PC-9 (cell line): ENCODE measurements around the gene KIAA0232. TPM values are rescaled to one million over a fixed set of nuclear protein-coding genes. Genes with fewer than 3 reads are reported as not detected.
"Not testable (repeated sequence)": the region's sequence is repeated elsewhere in the genome, so short reads cannot be mapped to it uniquely, and the experiment has no call there.

Experiments used
- BruUV-seq: library from RNA; stranded (reverse); fragments of 400-500 nt; replicated peaks from 2 replicates; lab custom pipeline; 2021; lab: Mats Ljungman, UMichigan
- CTCF ChIA-PET: fragments of 300-600 bp; sonication (Branson Sonifier 250); formaldehyde crosslinking; loops from one replicate; lab custom pipeline; 2022; ENCODE audit warnings: antibody characterized with exemption; lab: Charles Lee
- POLR2A ChIA-PET: fragments of 300-600 bp; sonication (Branson Sonifier 250); formaldehyde crosslinking; loops from one replicate; lab custom pipeline; 2022; ENCODE audit warnings: antibody characterized with exemption; ENCODE audit not compliant: unreplicated experiment; lab: Charles Lee
- DNase-seq, 2 experiments: peaks; one replicate each; pipeline versions ENCODE4 v3.0.0 to v3.0.0-alpha.2; 2015 to 2022; ENCODE audit warnings: mixed read lengths in 1 of 2
- H2AFZ ChIP-seq: fragments of 200-600 bp; sonication (generic); 2 replicates; pipeline ENCODE4 v1.8.1; 2017; ENCODE audit warnings: antibody characterized with exemption
- H3F3A ChIP-seq: fragments of 200-600 bp; sonication (generic); 2 replicates; pipeline ENCODE4 v1.8.1; 2017; ENCODE audit warnings: antibody characterized with exemption, mild to moderate bottlenecking, low read depth; ENCODE audit not compliant: insufficient read depth
- H3K27ac ChIP-seq: fragments of 200-600 bp; sonication (generic); 2 replicates; pipeline ENCODE4 v1.6.1; 2016; ENCODE audit warnings: mixed run types
- H3K27me3 ChIP-seq: fragments of 200-600 bp; sonication (generic); 2 replicates; pipeline ENCODE4 v1.6.1; 2016; ENCODE audit warnings: low read depth, mixed run types; ENCODE audit not compliant: insufficient read depth
- H3K36me3 ChIP-seq: fragments of 200-600 bp; sonication (generic); 2 replicates; pipeline ENCODE4 v1.6.1; 2016; ENCODE audit warnings: low read depth, mixed run types
- H3K4me1 ChIP-seq: fragments of 200-600 bp; sonication (generic); replicated peaks from 2 replicates; pipeline ENCODE4 v1.6.1; 2016; ENCODE audit warnings: mixed run types; ENCODE audit not compliant: insufficient read depth
- H3K4me2 ChIP-seq: fragments of 200-600 bp; sonication (generic); 2 replicates; pipeline ENCODE4 v1.6.1; 2017; ENCODE audit warnings: mixed run types
- H3K4me3 ChIP-seq: fragments of 200-600 bp; sonication (generic); 2 replicates; pipeline ENCODE4 v1.6.1; 2016; ENCODE audit warnings: mixed run types
- H3K79me2 ChIP-seq: fragments of 200-600 bp; sonication (generic); 2 replicates; pipeline ENCODE4 v1.6.1; 2017; ENCODE audit warnings: low read depth, mixed run types
- H3K9me2 ChIP-seq: fragments of 200-600 bp; sonication (generic); 2 replicates; pipeline ENCODE4 v1.8.1; 2017; ENCODE audit warnings: mild to moderate bottlenecking; ENCODE audit not compliant: insufficient read depth
- H3K9me3 ChIP-seq: fragments of 200-600 bp; sonication (generic); 2 replicates; pipeline ENCODE4 v1.8.1; 2016; ENCODE audit warnings: low read depth; ENCODE audit not compliant: insufficient read depth
- H4K20me1 ChIP-seq: fragments of 200-600 bp; sonication (generic); 2 replicates; pipeline ENCODE4 v1.8.1; 2017; ENCODE audit not compliant: insufficient read depth
- CTCF ChIP-seq: fragments of 200-600 bp; sonication (generic); conservative IDR thresholded peaks from 2 replicates; pipeline ENCODE4 v1.6.1; 2017; ENCODE audit warnings: mixed run types, antibody characterized with exemption, mild to moderate bottlenecking, moderate library complexity
- EZH2 ChIP-seq: fragments of 200-600 bp; sonication (generic); IDR thresholded peaks from 2 replicates; pipeline ENCODE4 v1.8.0; 2017; ENCODE audit warnings: antibody characterized with exemption, low read depth
- intact Hi-C: fragments of 100-400 bp; cut with micrococcal nuclease; formaldehyde crosslinking; loops from one replicate; pipeline ENCODE4 v1.10.0; 2022; ENCODE audit not compliant: unreplicated experiment
- total RNA-seq: library from RNA; stranded (reverse); gene quantifications from 2 replicates; pipeline ENCODE4 v1.2.3, GENCODE V29; 2021

The KIAA0232 gene
- total RNA-seq, 1 experiment from 2014 or later: 24.7 TPM

- TF ChIP-seq EZH2: no peak
- no peak for TF ChIP-seq CTCF
- intact Hi-C loops: no loop called here
- no peak overlapping the region for H3K4me2 ChIP-seq
- no TSS peak for BruUV-seq
- no peaks in the 10 kb centered on the region for H3K9me3 ChIP-seq
- H3K27ac ChIP-seq: no peak overlapping the region
- H2AFZ ChIP-seq: no peak overlapping the region
- ChIA-PET POLR2A (no interaction called here), CTCF (no interaction called here)
- peak; percentile 16 to 75 for DNase-seq
- H3K4me1 ChIP-seq: peaks cover 11% of the 10 kb centered on the region
- H3K4me3 ChIP-seq: no peak overlapping the region
- no peaks in the 10 kb centered on the region for H3K9me2 ChIP-seq
- H3K36me3 ChIP-seq: no peaks in the 10 kb centered on the region
- peaks cover 18% of the 10 kb centered on the region; the same call in 1 of the 2 replicates for H3F3A ChIP-seq
- H3K79me2 ChIP-seq: peaks cover 30% of the 10 kb centered on the region
- peaks cover 15% of the 10 kb centered on the region; the same call in 1 of the 2 replicates for H4K20me1 ChIP-seq
- H3K27me3 ChIP-seq: no peaks in the 10 kb centered on the region
Observed at GRCh38 chr4:6834867-6835266, 52.3 kb downstream of the KIAA0232 start.

- CTCF ChIA-PET: interaction anchor here (0.6 kb wide), 1 partner anchor 47 kb away, joined by 4 read pairs; no protein-coding TSS in a partner anchor
Observed at GRCh38 chr4:6835616-6836015, 53.1 kb downstream of the KIAA0232 start.

DNA sequence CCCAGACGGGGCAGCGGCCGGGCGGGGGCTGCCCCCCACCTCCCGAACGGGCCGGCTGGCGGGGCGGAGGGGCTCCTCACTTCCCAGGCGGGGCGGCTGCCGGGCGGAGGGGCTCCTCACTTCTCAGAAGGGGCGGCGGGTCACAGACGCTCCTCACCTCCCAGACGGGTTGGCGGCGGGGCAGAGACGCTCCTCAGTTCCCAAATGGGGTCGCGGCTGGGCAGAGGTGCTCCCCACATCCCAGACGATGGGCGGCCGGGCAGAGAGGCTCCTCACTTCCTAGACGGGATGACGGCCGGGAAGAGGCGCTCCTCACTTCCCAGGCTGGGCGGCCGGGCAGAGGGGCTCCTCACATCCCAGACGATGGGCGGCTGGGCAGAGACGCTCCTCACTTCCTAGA lies 54.6 kb downstream of the KIAA0232 start:
- POLR2A ChIA-PET, CTCF ChIA-PET: not testable (repeated sequence)

More at GRCh38 chr4:6835616-6836015, 53.1 kb downstream of the KIAA0232 start:
- Histone ChIP-seq H3K79me2 (peaks cover 32% of the 10 kb centered on the region), H4K20me1 (peaks cover 16% of the 10 kb centered on the region; the same call in 1 of the 2 replicates), H3F3A (peaks cover 18% of the 10 kb centered on the region; the same call in 1 of the 2 replicates), H3K4me1 (peaks cover 13% of the 10 kb centered on the region)
- DNase-seq, H3K9me2 ChIP-seq, intact Hi-C loops, H3K36me3 ChIP-seq, H3K9me3 ChIP-seq, BruUV-seq, H3K4me2 ChIP-seq, H3K4me3 ChIP-seq, H3K27me3 ChIP-seq, H2AFZ ChIP-seq, POLR2A ChIA-PET, H3K27ac ChIP-seq: not testable (repeated sequence)

DNA sequence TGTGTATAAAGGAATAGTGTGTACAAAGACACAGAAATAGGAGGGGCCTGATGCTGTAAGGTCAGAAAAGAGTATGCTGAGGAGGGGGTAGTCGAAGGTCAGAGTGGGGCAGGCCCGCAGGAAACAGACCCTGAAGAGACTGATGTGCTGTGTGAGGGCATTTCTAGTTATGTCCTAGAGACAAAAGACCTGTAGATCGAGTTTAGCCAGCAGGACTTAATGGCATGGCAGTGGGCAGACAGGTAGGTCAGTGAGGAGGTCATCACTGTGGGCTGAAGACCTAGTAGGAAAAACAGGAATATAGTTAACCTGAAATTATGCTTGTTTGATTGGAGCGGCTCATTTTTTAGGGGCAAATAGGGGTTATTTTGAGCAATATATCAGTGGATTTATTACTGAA lies 57.1 kb downstream of the KIAA0232 start:
- ChIA-PET CTCF (no interaction called here), POLR2A (interaction anchor here (0.6 to 0.8 kb wide), 2 partner anchors 123 to 519 kb away, joined by 3 to 6 read pairs; no protein-coding TSS in a partner anchor)
- TF ChIP-seq EZH2 (no peak), CTCF (no peak)
- Histone ChIP-seq H3F3A (peaks cover 18% of the 10 kb centered on the region; the same call in 1 of the 2 replicates), H3K9me3 (no peaks in the 10 kb centered on the region), H3K79me2 (peaks cover 36% of the 10 kb centered on the region), H3K4me3 (no peak overlapping the region), H2AFZ (no peak overlapping the region), H3K4me2 (peak overlapping the region; percentile 49), H3K27ac (peak overlapping the region; percentile 29), H3K9me2 (no peaks in the 10 kb centered on the region), H3K36me3 (no peaks in the 10 kb centered on the region), H3K27me3 (no peaks in the 10 kb centered on the region), H4K20me1 (peaks cover 18% of the 10 kb centered on the region; the same call in 1 of the 2 replicates), H3K4me1 (peaks cover 13% of the 10 kb centered on the region)
- intact Hi-C loops: no loop called here
- BruUV-seq: no TSS peak
- peak; percentile 11 to 42 for DNase-seq

More for the DNA sequence above, 54.6 kb downstream of the KIAA0232 start:
- BruUV-seq, DNase-seq, H3K9me2 ChIP-seq, H3K4me3 ChIP-seq, H3K4me2 ChIP-seq, intact Hi-C loops, H3K27ac ChIP-seq, H3K36me3 ChIP-seq, H2AFZ ChIP-seq, H3K27me3 ChIP-seq, H3K9me3 ChIP-seq: not testable (repeated sequence)
- Histone ChIP-seq H4K20me1 (peaks cover 18% of the 10 kb centered on the region; the same call in 1 of the 2 replicates), H3K79me2 (peaks cover 32% of the 10 kb centered on the region), H3K4me1 (peaks cover 13% of the 10 kb centered on the region), H3F3A (peaks cover 18% of the 10 kb centered on the region; the same call in 1 of the 2 replicates)
